C4-2B (cell line): ENCODE results near the gene ANKRD63.

ENCODE experiments used
- CTCF ChIP-seq: fragments of 450-650 bp; conservative IDR thresholded peaks from 2 replicates; pipeline ENCODE4 v1.5.1; 2017; ENCODE audit warnings: mild to moderate bottlenecking
- ZFX ChIP-seq: fragments of 450-650 bp; IDR thresholded peaks from 2 replicates; pipeline ENCODE4 v1.6.1; 2017

- no peak for TF ChIP-seq CTCF
- no peak for TF ChIP-seq ZFX
These were observed 45.9 kb upstream of the ANKRD63 start for GRCh38 chr15:40328751-40329150.
